Activated CD8-positive, alpha-beta memory T cell treated with anti-CD3 and anti-CD28 coated beads, Interleukin-2, amount 50 U/mL, for 24 hours (primary cell): ENCODE data around the gene NT5DC4.

Experiments used
- DNase-seq: peaks from one replicate; pipeline ENCODE4 v3.0.0-alpha.2; 2020; ENCODE audit errors: extremely low read depth

Gene NT5DC4

GRCh38 chr2:112720785-112721184, at the start of gene NT5DC4:
Gene NT5DC4, plus strand, starts transcription at chr2:112721020. Its CDS starts 60 bp downstream, at chr2:112721080.
- no peak for DNase-seq

GRCh38 chr2:112671801-112672200, 49.0 kb upstream of the NT5DC4 start:
- no peak for DNase-seq

GRCh38 chr2:112673008-112673407, 47.8 kb upstream of the NT5DC4 start:
- DNase-seq, result no peak

- DNase-seq, result no peak
These were observed 46.6 kb upstream of the NT5DC4 start for GRCh38 chr2:112674229-112674628.

GRCh38 chr2:112679484-112679883, 41.3 kb upstream of the NT5DC4 start:
- DNase-seq, result no peak

- no peak for DNase-seq
These were observed 40.1 kb upstream of the NT5DC4 start for GRCh38 chr2:112680666-112681101.

GRCh38 chr2:112682101-112682500, 38.7 kb upstream of the NT5DC4 start:
- no peak for DNase-seq

- no peak for DNase-seq
These were observed 37.0 kb upstream of the NT5DC4 start for GRCh38 chr2:112683550-112684414.

GRCh38 chr2:112684415-112684775, 36.4 kb upstream of the NT5DC4 start:
- no peak for DNase-seq

- no peak for DNase-seq
These were observed 35.4 kb upstream of the NT5DC4 start for GRCh38 chr2:112685271-112685884.

- DNase-seq, result no peak
These were observed 34.2 kb upstream of the NT5DC4 start for GRCh38 chr2:112686348-112687217.

GRCh38 chr2:112687522-112687921, 33.3 kb upstream of the NT5DC4 start:
- no peak for DNase-seq

GRCh38 chr2:112688086-112688880, 32.5 kb upstream of the NT5DC4 start:
- no peak for DNase-seq

- peak; percentile 26 for DNase-seq
These were observed 29.9 kb upstream of the NT5DC4 start for GRCh38 chr2:112690853-112691401.

- DNase-seq, result no peak
These were observed 28.9 kb upstream of the NT5DC4 start for GRCh38 chr2:112691881-112692281.

GRCh38 chr2:112692495-112692911, 28.3 kb upstream of the NT5DC4 start:
- DNase-seq, result peak; percentile 14

- no peak for DNase-seq
These were observed 27.9 kb upstream of the NT5DC4 start for GRCh38 chr2:112692918-112693317.

- DNase-seq, result no peak
These were observed 27.2 kb upstream of the NT5DC4 start for GRCh38 chr2:112693596-112693995.

- DNase-seq, result no peak
These were observed 26.6 kb upstream of the NT5DC4 start for GRCh38 chr2:112694182-112694581.

GRCh38 chr2:112698834-112699515, 21.8 kb upstream of the NT5DC4 start:
- DNase-seq, result no peak
